Stimulated activated CD4-positive, alpha-beta T cell treated with anti-CD3 and anti-CD28 coated beads, Interleukin-4, amount 100 ng/mL, for 4 hours (primary cell): ENCODE data around the gene LDAH.
"Not testable (repeated sequence)": the region's sequence is repeated elsewhere in the genome, so short reads cannot be mapped to it uniquely, and the experiment has no call there.

ENCODE experiments used
- DNase-seq, 2 experiments: peaks; one replicate each; pipeline ENCODE4 v3.0.0-alpha.2; 2020

LDAH gene

GRCh38 chr2:20717641-20718040 is 105.3 kb downstream of the LDAH start:
- no peak for DNase-seq

GRCh38 chr2:20716164-20716563 is 106.7 kb downstream of the LDAH start:
- DNase-seq = not testable (repeated sequence)

DNA sequence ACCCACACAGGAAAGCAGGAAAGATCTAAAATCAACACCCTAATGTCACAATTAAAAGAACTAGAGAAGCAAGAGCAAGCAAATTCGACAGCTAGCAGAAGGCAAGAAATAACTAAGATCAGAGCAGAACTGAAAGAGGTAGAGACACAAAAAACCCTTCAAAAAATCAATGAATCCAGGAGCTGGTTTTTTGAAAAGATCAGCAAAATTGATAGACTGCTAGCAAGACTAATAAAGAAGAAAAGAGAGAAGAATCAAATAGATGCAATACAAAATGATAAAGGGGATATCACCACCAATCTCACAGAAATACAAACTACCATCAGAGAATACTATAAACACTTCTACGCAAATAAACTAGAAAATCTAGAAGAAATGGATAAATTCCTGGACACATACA is 108.5 kb downstream of the LDAH start:
- not testable (repeated sequence) for DNase-seq

DNA sequence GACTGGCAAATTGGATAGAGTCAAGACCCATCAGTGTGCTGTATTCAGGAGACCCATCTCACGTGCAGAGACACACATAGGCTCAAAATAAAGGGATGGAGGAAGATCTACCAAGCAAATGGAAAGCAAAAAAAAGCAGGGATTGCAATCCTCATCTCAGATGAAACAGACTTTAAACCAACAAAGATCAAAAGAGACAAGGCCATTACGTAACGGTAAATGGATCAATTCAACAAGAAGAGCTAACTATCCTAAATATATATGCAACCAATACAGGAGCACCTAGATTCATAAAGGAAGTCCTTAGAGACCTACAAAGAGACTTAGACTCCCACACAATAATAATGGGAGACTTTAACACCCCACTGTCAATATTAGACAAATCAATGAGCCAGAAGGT is 109.3 kb downstream of the LDAH start:
- DNase-seq = not testable (repeated sequence)

- DNase-seq = not testable (repeated sequence)
Observed at GRCh38 chr2:20711641-20712040, 111.3 kb downstream of the LDAH start.

- DNase-seq = no peak
Observed at GRCh38 chr2:20707601-20708000, 115.3 kb downstream of the LDAH start.

DNA sequence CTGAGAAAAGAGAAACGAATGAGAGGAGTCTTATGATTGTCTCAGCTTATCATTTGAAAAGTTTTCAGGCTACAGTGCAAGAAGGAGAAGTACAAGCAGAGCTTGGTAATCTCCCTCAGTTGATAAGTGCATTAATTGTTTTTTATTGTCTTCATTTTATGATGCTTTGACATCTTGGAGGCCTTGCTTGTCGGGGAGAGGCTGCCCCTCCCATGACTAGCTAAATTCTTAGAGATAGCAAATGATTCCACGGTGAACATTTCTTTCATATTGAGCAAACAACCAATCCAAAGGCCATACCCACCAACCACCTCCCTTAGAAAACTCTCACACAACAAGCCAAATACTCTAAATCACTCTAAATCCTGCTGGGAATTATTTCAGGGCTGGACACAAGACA is 116.1 kb downstream of the LDAH start:
- DNase-seq = no peak

GRCh38 chr2:20706217-20706616 is 116.7 kb downstream of the LDAH start:
- DNase-seq = no peak

GRCh38 chr2:20704886-20705285 is 118.0 kb downstream of the LDAH start:
- DNase-seq = no peak

DNA sequence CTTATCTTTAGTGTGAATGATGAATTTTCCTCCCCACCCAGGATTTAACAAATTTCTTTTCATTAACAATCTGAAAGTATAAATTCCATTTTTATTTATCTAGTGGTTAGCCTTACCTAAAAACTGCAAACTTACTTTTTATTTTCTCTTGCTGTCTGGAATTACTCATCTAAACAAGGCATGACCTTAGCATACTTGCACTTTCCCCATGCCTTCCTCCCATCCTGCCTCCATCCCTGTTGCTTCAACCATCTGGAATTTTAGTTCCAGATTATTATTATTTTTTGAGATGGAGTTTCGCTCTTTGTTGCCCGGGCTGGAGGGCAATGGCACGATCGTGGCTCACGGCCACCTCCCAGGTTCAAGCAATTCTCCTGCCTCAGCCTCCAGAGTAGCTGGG is 120.3 kb downstream of the LDAH start:
- no peak for DNase-seq

GRCh38 chr2:20698916-20699613 is 123.8 kb downstream of the LDAH start:
- DNase-seq = no peak

DNA sequence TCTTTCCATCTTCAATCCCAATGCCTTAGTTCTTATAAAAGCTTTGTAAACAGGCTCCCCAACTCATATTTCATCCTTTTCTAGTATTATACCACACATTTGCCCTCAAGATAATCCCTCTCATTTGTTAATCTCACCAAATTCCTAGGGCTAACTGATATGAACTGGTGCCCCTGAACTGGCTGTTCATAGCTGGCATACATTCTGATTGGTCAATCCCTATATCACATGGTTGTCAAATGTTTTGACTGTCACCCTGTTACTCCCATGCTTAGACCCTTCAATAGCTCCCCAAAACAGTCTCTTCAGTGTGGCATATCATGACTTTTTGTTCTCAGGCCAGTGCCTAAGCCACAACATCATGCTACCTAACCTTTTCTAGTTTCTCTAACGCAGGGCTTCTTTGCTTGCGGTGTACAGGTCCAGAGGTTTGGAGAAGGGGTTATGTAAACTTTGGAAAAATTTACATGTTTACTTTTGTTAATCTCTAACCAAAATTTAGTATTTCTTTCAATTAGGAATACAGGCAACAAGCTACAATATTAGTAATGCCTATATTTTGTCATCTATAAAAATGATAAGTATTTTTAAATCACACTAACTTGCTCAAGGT is 125.5 kb downstream of the LDAH start:
- no peak for DNase-seq

DNA sequence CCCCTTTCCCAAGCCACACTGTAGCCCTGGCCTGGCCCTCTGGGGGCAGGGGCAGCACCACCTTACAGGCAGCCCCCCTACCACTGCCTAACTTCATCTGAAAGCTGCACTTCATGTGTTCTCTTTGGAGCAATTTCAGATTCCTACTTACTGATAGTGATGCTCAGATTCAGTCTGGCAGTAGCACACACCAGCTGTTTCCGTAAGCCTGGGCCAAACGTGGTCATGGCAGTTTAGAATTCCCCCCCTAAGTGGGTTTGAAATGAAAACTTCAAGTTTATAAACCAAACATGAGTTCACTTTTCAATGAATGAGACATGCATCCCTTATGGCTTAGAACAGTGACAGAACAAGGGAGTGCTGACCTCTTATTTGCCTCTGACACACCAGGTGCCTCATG is 126.5 kb downstream of the LDAH start:
- DNase-seq = no peak

DNA sequence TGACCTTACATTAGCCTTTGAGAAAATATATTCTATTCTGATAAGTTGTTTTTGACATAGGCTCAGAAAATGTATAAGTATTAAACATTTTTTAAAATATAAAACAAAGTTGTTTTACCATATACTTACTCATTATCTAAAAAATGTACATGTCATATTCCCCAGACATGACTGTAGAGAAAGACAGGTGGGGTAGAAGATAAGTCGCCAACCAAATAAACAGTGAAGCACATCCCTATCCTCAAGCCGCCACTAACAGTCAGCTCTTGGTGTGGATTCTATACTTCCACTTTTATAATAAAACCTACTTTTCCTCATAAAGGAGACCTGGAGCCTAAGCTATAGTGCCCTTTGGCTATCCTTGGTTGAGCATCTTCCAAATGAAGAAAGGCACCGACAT is 129.6 kb downstream of the LDAH start:
- no peak for DNase-seq

GRCh38 chr2:20692081-20692480 is 130.8 kb downstream of the LDAH start:
- no peak for DNase-seq

- DNase-seq = no peak
Observed at GRCh38 chr2:20691076-20691734, 131.7 kb downstream of the LDAH start.

GRCh38 chr2:20689428-20690264 is 133.3 kb downstream of the LDAH start:
- DNase-seq = no peak

DNA sequence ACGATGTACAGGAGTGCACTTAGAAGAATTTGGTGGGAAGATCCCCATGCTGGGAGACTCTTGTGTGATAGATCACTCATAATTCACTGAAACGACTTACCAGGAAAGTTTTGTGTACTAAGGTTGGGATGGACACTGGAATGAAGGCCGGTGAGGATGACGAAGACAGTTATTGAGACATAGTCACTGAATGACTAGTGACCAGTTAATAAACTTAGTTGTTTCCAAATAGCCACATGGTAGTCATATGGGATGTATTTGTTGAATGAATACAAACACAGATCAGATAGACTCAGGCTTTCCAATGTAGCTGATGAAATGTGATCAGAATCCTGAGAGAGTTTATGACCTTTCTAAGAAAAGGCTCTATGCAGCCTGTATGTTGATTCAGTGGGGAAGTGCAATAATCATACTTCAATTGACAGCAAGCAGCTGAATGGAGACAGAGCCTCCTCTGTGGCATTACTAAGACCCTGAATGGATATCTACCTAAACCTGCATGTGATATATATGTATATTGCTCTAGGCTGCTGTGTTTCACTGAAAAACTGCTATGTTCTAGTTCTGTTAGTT is 135.6 kb downstream of the LDAH start:
- DNase-seq = no peak

DNA sequence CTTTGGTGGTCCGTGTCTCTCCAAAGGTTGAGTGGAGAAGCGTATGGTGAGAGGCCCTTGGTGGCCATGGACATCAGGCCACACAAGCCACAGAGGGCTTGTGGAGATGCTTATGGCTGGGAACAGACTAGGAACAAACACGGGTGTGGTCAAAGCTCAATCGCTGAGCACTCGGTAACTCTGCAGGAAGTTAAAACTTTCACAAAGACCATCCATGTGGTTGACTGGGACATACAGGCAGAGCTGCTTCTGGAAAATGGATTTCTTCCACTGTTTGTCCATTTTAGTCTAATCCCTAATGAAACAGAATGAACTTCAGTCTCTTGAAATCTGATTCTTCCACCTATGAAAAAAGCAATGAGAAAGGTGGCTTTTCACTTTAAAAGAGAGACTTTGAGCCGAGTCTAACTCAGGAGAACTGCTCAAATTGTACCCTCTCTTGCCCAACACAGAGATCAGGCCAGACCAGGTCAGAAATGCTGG is 138.3 kb downstream of the LDAH start:
- no peak for DNase-seq

- DNase-seq = no peak
Observed at GRCh38 chr2:20682167-20682920, 140.6 kb downstream of the LDAH start.

DNA sequence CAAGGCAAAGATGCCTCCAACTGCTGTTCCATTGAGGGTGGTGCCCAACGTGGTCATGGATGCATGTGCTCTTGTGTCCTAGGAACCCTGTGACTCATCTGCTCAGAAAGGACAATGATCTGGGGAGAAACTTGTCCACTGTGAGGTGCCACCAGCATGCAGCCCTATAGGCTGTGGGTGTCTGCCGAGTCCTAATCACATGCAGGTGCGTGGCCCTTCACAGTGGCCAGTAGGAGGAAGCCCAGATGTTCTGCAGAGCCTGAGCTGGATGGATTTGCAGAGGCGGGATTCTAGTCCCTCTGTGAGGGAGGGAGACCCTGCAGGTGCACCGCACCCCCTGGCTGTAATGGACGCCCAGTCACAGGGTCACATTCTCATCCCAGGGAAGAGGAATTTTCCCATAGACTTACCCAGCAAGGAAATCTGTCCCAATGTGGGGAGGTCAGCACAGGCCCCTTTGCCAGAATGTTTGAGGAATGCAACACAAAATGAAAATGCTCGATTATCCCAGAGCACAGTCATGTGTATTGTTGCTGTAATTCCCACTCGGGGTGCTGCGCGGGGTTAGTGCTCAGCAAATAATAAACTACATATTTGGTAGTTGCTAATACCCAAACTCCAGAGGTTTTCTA is 142.0 kb downstream of the LDAH start:
- no peak for DNase-seq

GRCh38 chr2:20678780-20679179 is 144.1 kb downstream of the LDAH start:
- no peak for DNase-seq
